Natural killer cell (primary cell): ENCODE data around the gene TNFRSF25. TPM values are rescaled to one million over a fixed set of nuclear protein-coding genes. Genes with fewer than 3 reads are reported as not detected.

Source experiments
- ATAC-seq, 3 donors: fragments of 150-1000 bp in 2 of 3; fragments of 200-7000 bp in 1 of 3; cut with Tn5 transposase; 1 replicate in 1 of 3; 2 replicates in 2 of 3; pipeline ENCODE4 v1.10.0; 2021; ENCODE audit warnings: mild to moderate bottlenecking in 2 of 3, moderate library complexity in 2 of 3
- DNase-seq, 2 donors: peaks; one replicate each; pipeline versions ENCODE4 v3.0.0 to v3.0.0-alpha.2; 2013 to 2021; ENCODE audit warnings: mixed read lengths in 1 of 2
- H3K27ac ChIP-seq: one replicate; pipeline ENCODE4 v1.5.1; 2013; ENCODE audit warnings: mild to moderate bottlenecking, low read length
- H3K27me3 ChIP-seq: one replicate; pipeline ENCODE4 v1.6.1; 2013; ENCODE audit warnings: low read length; ENCODE audit not compliant: control insufficient read depth, insufficient read depth
- H3K36me3 ChIP-seq: one replicate; pipeline ENCODE4 v1.6.1; 2013; ENCODE audit warnings: low read length; ENCODE audit not compliant: control insufficient read depth, insufficient read depth
- H3K4me1 ChIP-seq: one replicate; pipeline ENCODE4 v1.6.1; 2013; ENCODE audit warnings: low read length; ENCODE audit not compliant: control insufficient read depth, insufficient read depth
- H3K4me3 ChIP-seq: one replicate; pipeline ENCODE4 v1.5.1; 2013; ENCODE audit warnings: low read length
- H3K9me3 ChIP-seq: one replicate; pipeline ENCODE4 v1.6.1; 2013; ENCODE audit warnings: low read length; ENCODE audit not compliant: control insufficient read depth, insufficient read depth
- H3K27ac Mint-ChIP-seq, 2 donors: one replicate each; pipeline ENCODE4 v1.8.0; 2022; ENCODE audit warnings: mild to moderate bottlenecking in 2 of 2, mixed read lengths in 2 of 2, moderate library complexity in 1 of 2
- H3K27me3 Mint-ChIP-seq, 2 donors: one replicate each; pipeline ENCODE4 v1.8.0; 2022; ENCODE audit warnings: low read depth in 2 of 2, mixed read lengths in 2 of 2
- H3K36me3 Mint-ChIP-seq: one replicate; pipeline ENCODE4 v1.8.0; 2022; ENCODE audit warnings: mixed read lengths
- H3K4me1 Mint-ChIP-seq, 2 donors: one replicate each; pipeline ENCODE4 v1.8.0; 2022; ENCODE audit warnings: mixed read lengths in 2 of 2
- H3K4me3 Mint-ChIP-seq: one replicate; pipeline ENCODE4 v1.8.0; 2022; ENCODE audit warnings: mild to moderate bottlenecking, moderate library complexity, mixed read lengths
- H3K9me3 Mint-ChIP-seq, 2 donors: one replicate each; pipeline ENCODE4 v1.8.0; 2022; ENCODE audit warnings: mixed read lengths in 2 of 2
- WGBS: methylation state at CpG from one replicate; pipeline ENCODE4 v1.1.7; 2013; ENCODE audit warnings: missing lambda C conversion rate; ENCODE audit not compliant: insufficient coverage; 5-methylcytosine and 5-hydroxymethylcytosine counted together
- intact Hi-C: fragments of 100-400 bp; cut with micrococcal nuclease; formaldehyde crosslinking; loops from one replicate; pipeline ENCODE4 v1.14.2; 2022
- total RNA-seq, 4 donors: library from RNA; stranded (reverse); fragments of 120-200 nt in 1 of 4; gene quantifications; one replicate each; pipeline versions ENCODE4 v1.2.3 to v1.2.4, GENCODE V29; 2013 to 2022
- TF ChIP-seq, protein P1 (sequence below): fragments of 200-600 bp; IDR thresholded peaks from one replicate; pipeline ENCODE4 v1.8.0; 2022; ENCODE audit warnings: antibody characterized with exemption

Gene TNFRSF25
- total RNA-seq, 3 donors from 2014 or later (not counting 1 experiment from before 2014, with no cell fraction given) = 14.5 to 41.5 (median 19.9) TPM

DNA sequence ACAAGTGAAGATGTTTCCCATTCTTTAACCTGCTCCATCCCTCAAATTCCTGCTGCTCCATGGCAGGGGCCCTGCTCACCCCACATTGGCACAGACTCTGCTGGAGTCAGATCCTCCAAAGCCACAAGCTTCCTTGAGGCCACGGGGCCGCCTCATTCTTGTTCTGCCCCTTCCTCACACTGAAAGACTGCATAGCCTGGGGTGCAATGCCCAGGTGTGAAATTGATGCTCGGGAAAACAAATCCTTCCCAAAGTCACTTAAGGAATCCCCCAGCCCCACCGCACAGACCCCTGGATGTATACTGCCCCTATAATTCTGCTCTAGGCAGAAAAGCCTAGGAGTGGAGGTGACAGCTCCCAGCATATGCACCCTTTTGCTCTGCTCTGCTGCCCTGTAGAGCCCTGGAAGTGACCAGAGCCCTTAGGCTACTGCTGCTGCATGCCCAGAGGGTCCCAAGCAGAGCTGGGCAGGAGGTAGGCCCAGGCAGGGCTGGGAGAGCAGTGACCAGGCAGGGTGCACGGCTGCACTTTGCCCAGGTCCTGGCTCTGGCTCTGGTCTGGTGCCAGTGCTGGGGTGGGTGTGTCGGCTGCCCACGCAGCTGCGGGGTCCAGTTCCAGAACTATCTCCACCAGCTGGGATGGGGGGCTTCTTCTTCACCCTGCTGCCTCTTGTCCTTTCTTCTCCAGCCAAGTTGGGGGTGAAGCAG is 47.9 kb downstream of the TNFRSF25 start:
- H3K4me3 ChIP-seq = no peak overlapping the region
- no peaks in the 10 kb centered on the region for H3K36me3 Mint-ChIP-seq
- no peak for ATAC-seq
- H3K27me3 ChIP-seq = peaks cover 40% of the 10 kb centered on the region
- intact Hi-C loops = no loop called here
- H3K36me3 ChIP-seq = no peaks in the 10 kb centered on the region
- no peak overlapping the region for H3K4me3 Mint-ChIP-seq
- peaks cover 0 to 5% of the 10 kb centered on the region in 2 donors for H3K4me1 Mint-ChIP-seq
- TF ChIP-seq, protein P1, sequence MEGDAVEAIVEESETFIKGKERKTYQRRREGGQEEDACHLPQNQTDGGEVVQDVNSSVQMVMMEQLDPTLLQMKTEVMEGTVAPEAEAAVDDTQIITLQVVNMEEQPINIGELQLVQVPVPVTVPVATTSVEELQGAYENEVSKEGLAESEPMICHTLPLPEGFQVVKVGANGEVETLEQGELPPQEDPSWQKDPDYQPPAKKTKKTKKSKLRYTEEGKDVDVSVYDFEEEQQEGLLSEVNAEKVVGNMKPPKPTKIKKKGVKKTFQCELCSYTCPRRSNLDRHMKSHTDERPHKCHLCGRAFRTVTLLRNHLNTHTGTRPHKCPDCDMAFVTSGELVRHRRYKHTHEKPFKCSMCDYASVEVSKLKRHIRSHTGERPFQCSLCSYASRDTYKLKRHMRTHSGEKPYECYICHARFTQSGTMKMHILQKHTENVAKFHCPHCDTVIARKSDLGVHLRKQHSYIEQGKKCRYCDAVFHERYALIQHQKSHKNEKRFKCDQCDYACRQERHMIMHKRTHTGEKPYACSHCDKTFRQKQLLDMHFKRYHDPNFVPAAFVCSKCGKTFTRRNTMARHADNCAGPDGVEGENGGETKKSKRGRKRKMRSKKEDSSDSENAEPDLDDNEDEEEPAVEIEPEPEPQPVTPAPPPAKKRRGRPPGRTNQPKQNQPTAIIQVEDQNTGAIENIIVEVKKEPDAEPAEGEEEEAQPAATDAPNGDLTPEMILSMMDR = no peak
- H3K27ac ChIP-seq = no peak overlapping the region
- H3K9me3 Mint-ChIP-seq = no peaks in the 10 kb centered on the region
- 75% methylated on average over 8 of the region's 8 CpGs for WGBS
- peaks cover 17% of the 10 kb centered on the region for H3K4me1 ChIP-seq
- H3K9me3 ChIP-seq = no peaks in the 10 kb centered on the region
- DNase-seq = no peak
- H3K27ac Mint-ChIP-seq = no peak overlapping the region
- peaks cover 31 to 51% of the 10 kb centered on the region in 2 donors for H3K27me3 Mint-ChIP-seq

DNA sequence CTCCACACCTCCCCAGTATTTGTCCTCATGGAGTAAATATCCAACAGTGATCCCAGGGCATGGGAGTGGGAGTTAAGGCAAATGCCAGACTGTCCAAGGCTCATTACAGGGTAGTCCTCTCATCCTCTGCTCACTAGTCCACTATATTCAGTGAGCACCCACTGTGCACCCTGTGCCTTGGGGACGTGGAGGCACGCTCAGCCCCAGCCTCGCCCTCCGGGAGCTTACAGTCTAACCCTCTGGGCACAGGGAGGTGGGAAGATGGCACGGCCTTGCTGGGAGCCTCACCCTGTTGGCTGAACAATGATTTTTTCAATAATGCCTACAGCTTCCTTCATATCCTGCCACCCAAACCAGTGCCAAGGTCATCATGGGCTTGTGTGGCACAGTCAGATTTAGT is 49.1 kb downstream of the TNFRSF25 start:
- Mint-ChIP-seq H3K27ac (no peak overlapping the region), H3K9me3 (no peaks in the 10 kb centered on the region), H3K36me3 (no peaks in the 10 kb centered on the region), H3K27me3 (peaks cover 30 to 50% of the 10 kb centered on the region in 2 donors), H3K4me3 (no peak overlapping the region), H3K4me1 (peaks cover 0 to 5% of the 10 kb centered on the region in 2 donors)
- DNase-seq (no peak), ATAC-seq (no peak)
- 92% methylated on average over 5 of the region's 5 CpGs for WGBS
- H3K27me3 ChIP-seq = peaks cover 37% of the 10 kb centered on the region
- H3K4me3 ChIP-seq = no peak overlapping the region
- no peaks in the 10 kb centered on the region for H3K36me3 ChIP-seq
- TF ChIP-seq, protein P1 = no peak
- intact Hi-C loops = no loop called here
- peaks cover 17% of the 10 kb centered on the region for H3K4me1 ChIP-seq
- no peaks in the 10 kb centered on the region for H3K9me3 ChIP-seq
- H3K27ac ChIP-seq = no peak overlapping the region

DNA sequence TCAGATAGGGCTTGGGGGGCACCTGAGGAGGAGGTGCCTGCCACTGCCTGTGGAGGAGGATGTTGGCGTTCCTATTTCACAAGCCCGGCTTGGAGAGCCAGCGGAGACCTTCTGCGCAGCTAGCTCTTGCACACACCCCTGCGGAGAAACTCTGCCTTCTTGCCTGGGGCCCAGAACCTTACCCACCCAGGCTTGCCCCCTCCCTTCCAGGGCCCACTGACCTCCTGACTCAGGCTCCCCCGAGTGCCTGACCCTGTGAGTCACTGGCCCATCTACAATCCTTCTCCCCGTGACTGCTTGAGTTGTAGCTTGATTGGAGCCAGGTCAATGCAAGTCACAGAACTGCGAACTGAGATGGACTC is 49.7 kb downstream of the TNFRSF25 start:
- Mint-ChIP-seq H3K4me3 (no peak overlapping the region), H3K4me1 (peaks cover 0 to 5% of the 10 kb centered on the region in 2 donors), H3K9me3 (no peaks in the 10 kb centered on the region), H3K27ac (no peak overlapping the region), H3K36me3 (no peaks in the 10 kb centered on the region), H3K27me3 (peaks cover 24 to 45% of the 10 kb centered on the region in 2 donors)
- intact Hi-C loops = no loop called here
- Histone ChIP-seq H3K27me3 (peaks cover 36% of the 10 kb centered on the region), H3K4me1 (peaks cover 17% of the 10 kb centered on the region), H3K36me3 (no peaks in the 10 kb centered on the region), H3K27ac (no peak overlapping the region), H3K9me3 (no peaks in the 10 kb centered on the region), H3K4me3 (no peak overlapping the region)
- no peak for ATAC-seq
- 86% methylated on average over 8 of the region's 8 CpGs for WGBS
- no peak for DNase-seq
- TF ChIP-seq, protein P1 = no peak
